Right lobe of liver (tissue), 4 donors: ENCODE measurements around the gene PTPRN.

Experiments used
- POLR2A ChIP-seq: fragments of 450-650 bp; IDR thresholded peaks from one replicate; pipeline ENCODE4 v1.6.1; 2017; ENCODE audit warnings: antibody characterized with exemption, mild to moderate bottlenecking
- TF ChIP-seq, protein P1 (sequence below), 4 donors: fragments of 200-600 bp in 3 of 4; fragments of 450-650 bp in 1 of 4; IDR thresholded peaks; one replicate each; pipeline versions ENCODE4 v1.5.1 to v1.8.0; 2016 to 2022; ENCODE audit warnings: antibody characterized with exemption in 4 of 4, mild to moderate bottlenecking in 2 of 4
- donor health status: DM: no; HTN: no; CAD: no.
- donor health status: DM: no; HTN: no; CAD: no.
- donor health status: DM: no; HTN: yes; CAD: no.

DNA sequence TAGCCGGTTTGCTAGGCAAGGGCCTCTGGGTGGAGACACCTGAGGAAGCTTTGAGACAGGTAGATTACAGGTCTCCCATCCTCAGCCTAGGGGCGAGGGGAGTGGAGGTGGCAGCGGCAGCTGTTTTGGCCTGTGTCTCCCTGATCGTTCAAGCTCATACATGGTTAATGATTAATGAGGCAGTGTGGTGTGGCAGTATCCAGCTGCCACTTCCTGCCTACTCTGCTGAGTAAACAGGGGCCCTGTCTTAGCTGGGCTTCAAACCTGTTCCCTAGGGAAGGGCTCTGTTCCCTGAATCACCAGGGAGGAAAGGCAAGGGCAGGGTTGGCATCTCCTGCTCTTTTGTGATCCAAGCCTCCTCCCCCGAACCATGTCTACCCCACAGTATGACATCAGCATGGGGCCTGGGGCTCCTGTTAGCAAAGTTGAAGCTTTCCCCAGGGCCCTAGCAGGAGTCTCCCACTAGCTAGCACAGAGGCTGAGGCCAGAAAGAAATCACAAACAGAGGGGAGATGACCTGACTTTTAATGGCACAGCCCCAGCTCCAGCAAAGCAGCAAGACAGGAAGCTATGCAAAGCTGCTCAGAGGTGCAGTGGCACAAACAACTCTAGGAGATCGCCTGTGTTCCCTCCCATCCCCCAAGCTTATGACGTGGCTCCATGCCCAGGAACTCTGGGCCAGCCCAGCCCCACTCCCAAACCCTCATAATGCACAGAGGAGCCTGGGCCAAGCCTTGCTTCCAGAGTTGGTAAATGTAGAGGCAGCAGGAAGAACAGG lies 59.8 kb downstream of the PTPRN start:
- TF ChIP-seq, protein P1, sequence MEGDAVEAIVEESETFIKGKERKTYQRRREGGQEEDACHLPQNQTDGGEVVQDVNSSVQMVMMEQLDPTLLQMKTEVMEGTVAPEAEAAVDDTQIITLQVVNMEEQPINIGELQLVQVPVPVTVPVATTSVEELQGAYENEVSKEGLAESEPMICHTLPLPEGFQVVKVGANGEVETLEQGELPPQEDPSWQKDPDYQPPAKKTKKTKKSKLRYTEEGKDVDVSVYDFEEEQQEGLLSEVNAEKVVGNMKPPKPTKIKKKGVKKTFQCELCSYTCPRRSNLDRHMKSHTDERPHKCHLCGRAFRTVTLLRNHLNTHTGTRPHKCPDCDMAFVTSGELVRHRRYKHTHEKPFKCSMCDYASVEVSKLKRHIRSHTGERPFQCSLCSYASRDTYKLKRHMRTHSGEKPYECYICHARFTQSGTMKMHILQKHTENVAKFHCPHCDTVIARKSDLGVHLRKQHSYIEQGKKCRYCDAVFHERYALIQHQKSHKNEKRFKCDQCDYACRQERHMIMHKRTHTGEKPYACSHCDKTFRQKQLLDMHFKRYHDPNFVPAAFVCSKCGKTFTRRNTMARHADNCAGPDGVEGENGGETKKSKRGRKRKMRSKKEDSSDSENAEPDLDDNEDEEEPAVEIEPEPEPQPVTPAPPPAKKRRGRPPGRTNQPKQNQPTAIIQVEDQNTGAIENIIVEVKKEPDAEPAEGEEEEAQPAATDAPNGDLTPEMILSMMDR (IDR thresholded peaks at IDR 0.05): no peak
- TF ChIP-seq POLR2A: peak; percentile 76
